ENCODE measurements around the gene METTL18.

DNA sequence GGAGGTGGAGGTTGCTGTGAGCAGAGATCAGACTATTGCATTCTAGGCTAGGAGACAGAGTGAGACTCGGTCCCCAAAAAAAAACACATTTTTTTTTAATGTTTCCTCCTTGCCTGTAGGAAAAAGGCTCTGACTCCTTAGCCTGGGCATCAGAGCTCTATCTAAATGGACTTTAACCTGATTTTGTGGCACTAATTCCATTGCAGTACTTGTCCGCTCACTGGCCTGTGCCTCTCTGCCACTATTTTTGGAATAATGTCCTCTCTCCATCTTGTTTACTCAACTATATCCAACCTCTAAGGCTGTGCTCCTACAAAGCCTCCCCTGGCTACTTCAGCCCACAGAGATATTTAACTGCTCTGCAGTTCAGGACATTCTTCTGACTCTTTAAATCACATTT lies 26.5 kb downstream of the METTL18 start:
- TF ChIP-seq POLR2A (IDR thresholded peaks at IDR 0.05) = no peak
- TF ChIP-seq CTCF (IDR thresholded peaks at IDR 0.05 in 4 of 5, conservative IDR thresholded peaks at IDR 0.05 in 1 of 5) = no peak

Data from gastrocnemius medialis (tissue), 4 donors.